MCF 10A (cell line): ENCODE measurements around the gene NECAB2. TPM values are rescaled to one million over a fixed set of nuclear protein-coding genes. Genes with fewer than 3 reads are reported as not detected.

ENCODE experiments used
- BruUV-seq: library from RNA; stranded (reverse); fragments of 400-500 nt; replicated peaks from 2 replicates; lab custom pipeline; 2021; lab: Mats Ljungman, UMichigan
- CTCF ChIA-PET: fragments of 300-600 bp; sonication (Branson Sonifier 250); formaldehyde crosslinking; extraction: SDS; loops from one replicate; lab custom pipeline; 2021; ENCODE audit warnings: antibody characterized with exemption, inconsistent platforms; lab: Yijun Ruan, JAX
- POLR2A ChIA-PET: fragments of 300-600, 350-650 bp; sonication (Branson Sonifier 250); formaldehyde crosslinking; extraction: SDS; loops from one replicate; lab custom pipeline; 2020; ENCODE audit warnings: antibody characterized with exemption, inconsistent platforms; lab: Yijun Ruan, JAX
- DNase-seq: peaks from one replicate; pipeline ENCODE4 v3.0.0-alpha.2; 2018; ENCODE audit not compliant: unreplicated experiment
- H3K27ac Mint-ChIP-seq: one replicate; pipeline ENCODE4 v1.8.0; 2022; ENCODE audit warnings: mild to moderate bottlenecking, low read depth, mixed read lengths; ENCODE audit not compliant: unreplicated experiment
- H3K27me3 Mint-ChIP-seq: one replicate; pipeline ENCODE4 v1.8.0; 2022; ENCODE audit warnings: mixed read lengths; ENCODE audit not compliant: insufficient read depth, unreplicated experiment
- H3K36me3 Mint-ChIP-seq: one replicate; pipeline ENCODE4 v1.8.0; 2022; ENCODE audit warnings: mild to moderate bottlenecking, moderate library complexity, mixed read lengths; ENCODE audit not compliant: insufficient read depth, unreplicated experiment
- H3K4me1 Mint-ChIP-seq: one replicate; pipeline ENCODE4 v1.8.0; 2022; ENCODE audit warnings: mixed read lengths; ENCODE audit not compliant: insufficient read depth, unreplicated experiment
- H3K4me3 Mint-ChIP-seq: one replicate; pipeline ENCODE4 v1.8.0; 2022; ENCODE audit warnings: mild to moderate bottlenecking, moderate library complexity, mixed read lengths; ENCODE audit not compliant: unreplicated experiment
- H3K9me3 Mint-ChIP-seq: one replicate; pipeline ENCODE4 v1.8.0; 2022; ENCODE audit warnings: mixed read lengths; ENCODE audit not compliant: unreplicated experiment
- intact Hi-C: fragments of 100-400 bp; cut with micrococcal nuclease; formaldehyde crosslinking; loops from 2 replicates; pipeline ENCODE4 v1.14.1; 2022
- total RNA-seq: library from RNA; stranded (reverse); gene quantifications from 2 replicates; pipeline ENCODE4 v1.2.3, GENCODE V29; 2022
- TF ChIP-seq, protein P1 (sequence below): fragments of 200-600 bp; IDR thresholded peaks from one replicate; pipeline ENCODE4 v1.8.0; 2022; ENCODE audit warnings: antibody characterized with exemption, mild to moderate bottlenecking; ENCODE audit not compliant: unreplicated experiment

The NECAB2 gene
- total RNA-seq, 1 experiment from 2014 or later: 2.3 TPM

DNA sequence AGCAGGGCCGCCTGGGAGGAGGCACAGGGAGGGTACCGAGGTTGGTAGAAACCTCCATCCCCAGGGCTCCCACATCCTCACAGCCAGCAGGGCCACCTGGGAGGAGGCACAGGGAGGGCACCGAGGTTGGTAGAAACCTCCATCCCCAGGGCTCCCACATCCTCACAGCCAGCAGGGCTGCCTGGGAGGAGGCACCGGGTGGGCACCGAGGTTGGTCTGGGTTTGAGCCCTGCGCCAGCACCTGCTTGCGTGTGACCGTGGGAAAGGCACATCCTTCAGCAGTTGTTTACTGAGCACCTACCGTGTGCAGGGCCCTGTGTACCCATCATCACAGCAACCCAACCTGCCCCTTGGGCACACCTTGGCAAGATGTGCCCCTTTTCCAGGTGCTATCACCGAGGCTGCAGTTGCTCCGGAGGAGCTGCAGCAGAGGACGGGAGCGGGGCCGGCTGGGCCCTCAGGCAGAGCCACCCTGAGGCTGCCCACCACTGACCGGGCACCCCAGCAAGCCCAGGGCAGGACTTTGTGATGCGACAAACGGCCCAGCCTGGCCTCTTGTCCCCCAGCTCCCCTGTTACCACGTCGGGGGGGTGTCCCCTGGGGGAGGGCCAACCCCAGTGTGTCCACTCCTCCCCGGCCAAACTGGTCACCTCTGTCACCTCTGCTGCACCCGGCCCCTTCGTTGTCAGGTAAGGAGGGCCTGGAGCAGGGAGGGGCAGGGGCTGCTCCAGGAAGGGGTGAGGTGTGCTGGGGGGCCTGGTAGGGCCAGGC is 37.1 kb upstream of the NECAB2 start:
- intact Hi-C loops: no loop called here
- Mint-ChIP-seq H3K4me1 (peaks cover 5% of the 10 kb centered on the region), H3K27ac (no peak overlapping the region), H3K36me3 (peaks cover 17% of the 10 kb centered on the region), H3K9me3 (no peaks in the 10 kb centered on the region), H3K4me3 (no peak overlapping the region), H3K27me3 (peaks cover 16% of the 10 kb centered on the region)
- ChIA-PET CTCF (interaction anchor here (5.3 kb wide), 1 partner anchor 25 kb away, joined by 71 read pairs; the partner anchor contains the start of gene OSGIN1), POLR2A (no interaction called here)
- DNase-seq: no peak
- no TSS peak for BruUV-seq
- TF ChIP-seq, protein P1, sequence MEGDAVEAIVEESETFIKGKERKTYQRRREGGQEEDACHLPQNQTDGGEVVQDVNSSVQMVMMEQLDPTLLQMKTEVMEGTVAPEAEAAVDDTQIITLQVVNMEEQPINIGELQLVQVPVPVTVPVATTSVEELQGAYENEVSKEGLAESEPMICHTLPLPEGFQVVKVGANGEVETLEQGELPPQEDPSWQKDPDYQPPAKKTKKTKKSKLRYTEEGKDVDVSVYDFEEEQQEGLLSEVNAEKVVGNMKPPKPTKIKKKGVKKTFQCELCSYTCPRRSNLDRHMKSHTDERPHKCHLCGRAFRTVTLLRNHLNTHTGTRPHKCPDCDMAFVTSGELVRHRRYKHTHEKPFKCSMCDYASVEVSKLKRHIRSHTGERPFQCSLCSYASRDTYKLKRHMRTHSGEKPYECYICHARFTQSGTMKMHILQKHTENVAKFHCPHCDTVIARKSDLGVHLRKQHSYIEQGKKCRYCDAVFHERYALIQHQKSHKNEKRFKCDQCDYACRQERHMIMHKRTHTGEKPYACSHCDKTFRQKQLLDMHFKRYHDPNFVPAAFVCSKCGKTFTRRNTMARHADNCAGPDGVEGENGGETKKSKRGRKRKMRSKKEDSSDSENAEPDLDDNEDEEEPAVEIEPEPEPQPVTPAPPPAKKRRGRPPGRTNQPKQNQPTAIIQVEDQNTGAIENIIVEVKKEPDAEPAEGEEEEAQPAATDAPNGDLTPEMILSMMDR: no peak

DNA sequence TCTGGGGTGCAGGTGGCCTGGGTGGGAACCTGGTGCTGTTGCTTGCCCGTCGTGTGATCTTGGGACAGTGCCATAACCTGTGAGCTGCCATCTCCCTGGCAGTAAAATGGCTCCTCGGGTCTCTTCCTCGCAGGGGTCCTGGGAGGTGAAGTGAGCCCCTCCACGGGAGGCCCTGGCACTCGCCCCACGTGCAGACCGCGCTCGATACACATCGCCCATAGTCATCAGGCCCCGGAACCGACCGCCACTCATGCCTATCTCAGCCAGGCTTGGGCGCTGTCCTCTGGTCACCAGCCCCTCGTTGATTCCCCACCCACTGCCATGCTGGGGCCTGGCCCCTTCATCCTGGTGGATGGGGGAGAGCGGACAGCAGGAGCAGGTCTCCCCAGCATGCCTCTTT is 36.5 kb upstream of the NECAB2 start:
- no peak for DNase-seq
- intact Hi-C loops: no loop called here
- POLR2A ChIA-PET: no interaction called here
- Mint-ChIP-seq H3K27me3 (peaks cover 16% of the 10 kb centered on the region), H3K9me3 (no peaks in the 10 kb centered on the region), H3K4me3 (no peak overlapping the region), H3K36me3 (peaks cover 13% of the 10 kb centered on the region), H3K27ac (no peak overlapping the region), H3K4me1 (peaks cover 2% of the 10 kb centered on the region)
- BruUV-seq: no TSS peak
- CTCF ChIA-PET: interaction anchor here (1.3 kb wide), 1 partner anchor 22 kb away, joined by 3 read pairs; no protein-coding TSS in a partner anchor
- TF ChIP-seq, protein P1: no peak

DNA sequence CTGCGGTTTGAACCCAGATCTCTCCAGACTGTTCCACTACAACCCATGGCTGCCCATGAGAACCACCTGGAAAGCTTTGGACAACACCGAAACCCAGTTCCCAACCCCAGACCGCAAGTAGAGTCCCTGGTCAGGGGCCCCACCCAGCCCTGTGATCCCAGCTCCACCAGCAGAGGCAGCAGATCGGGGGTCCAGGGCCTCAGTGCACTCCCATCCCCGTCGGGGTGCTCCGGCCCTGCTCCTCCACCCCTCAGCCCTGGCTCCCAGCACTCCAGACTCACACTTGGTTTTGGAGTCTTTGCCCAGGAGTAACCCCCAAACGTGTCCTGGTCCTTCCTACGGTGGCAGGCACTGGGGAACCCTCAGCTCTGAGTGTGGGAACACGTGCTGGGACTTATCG is 35.7 kb upstream of the NECAB2 start:
- H3K4me3 Mint-ChIP-seq: no peak overlapping the region
- peaks cover 16% of the 10 kb centered on the region for H3K27me3 Mint-ChIP-seq

More for the DNA sequence above, 35.7 kb upstream of the NECAB2 start:
- DNase-seq: no peak
- TF ChIP-seq, protein P1: no peak
- Mint-ChIP-seq H3K9me3 (no peaks in the 10 kb centered on the region), H3K27ac (no peak overlapping the region), H3K36me3 (peaks cover 6% of the 10 kb centered on the region), H3K4me1 (no peaks in the 10 kb centered on the region)
- no TSS peak for BruUV-seq
- ChIA-PET CTCF (interaction anchor here (0.6 to 1.3 kb wide), 3 partner anchors 21 to 119 kb away, joined by 3 to 4 read pairs (median 3); no protein-coding TSS in a partner anchor), POLR2A (interaction anchor here (0.6 kb wide), 1 partner anchor 103 kb away, joined by 3 read pairs; no protein-coding TSS in a partner anchor)
- intact Hi-C loops: no loop called here
